GM18951 (cell line): ENCODE results near the gene TENT4A.

Experiments
- POLR2A ChIP-seq: IDR thresholded peaks from 4 replicates; pipeline ENCODE4 v1.6.1; 2011; ENCODE audit warnings: mild to moderate bottlenecking; ENCODE audit not compliant: insufficient read length, insufficient read depth; ENCODE audit errors: extremely low read depth
- in situ Hi-C: fragments of 300-500 bp; cut with MboI; formaldehyde crosslinking; loops from one replicate; pipeline ENCODE4 v1.12.0; 2022; ENCODE audit warnings: low sequenced_read_pairs, mixed read lengths, inconsistent platforms; ENCODE audit not compliant: unreplicated experiment

The TENT4A gene

DNA sequence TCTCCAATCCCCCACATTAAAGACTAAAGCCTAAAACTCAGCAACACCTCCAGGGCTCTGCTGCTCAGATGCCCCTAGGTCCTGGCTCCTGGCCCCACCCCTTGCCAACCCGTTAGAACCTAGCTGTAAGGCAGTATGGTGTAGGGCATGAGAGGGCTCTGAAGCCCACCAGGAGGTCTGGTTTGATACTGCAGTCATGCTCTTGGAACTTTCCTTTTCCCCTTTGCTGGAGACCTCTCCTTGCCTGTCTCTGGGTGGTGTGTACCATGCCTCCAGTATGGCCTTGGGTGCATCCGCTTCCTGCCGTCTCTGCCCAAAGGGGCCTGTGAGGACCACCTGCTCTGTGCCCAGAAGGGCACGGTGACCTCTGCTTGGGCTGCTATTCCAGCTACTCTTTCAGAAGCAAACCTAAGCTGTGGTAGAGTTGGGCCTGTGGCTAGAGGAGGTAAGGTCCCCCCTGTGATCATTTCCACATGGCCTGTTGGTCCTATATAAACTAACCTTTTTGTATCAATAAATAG, 3.5 kb downstream of the TENT4A start:
- no peak for TF ChIP-seq POLR2A
- in situ Hi-C loops: loop anchor here (10.0 kb wide), 1 partner anchor 92 kb away; no protein-coding TSS in a partner anchor

DNA sequence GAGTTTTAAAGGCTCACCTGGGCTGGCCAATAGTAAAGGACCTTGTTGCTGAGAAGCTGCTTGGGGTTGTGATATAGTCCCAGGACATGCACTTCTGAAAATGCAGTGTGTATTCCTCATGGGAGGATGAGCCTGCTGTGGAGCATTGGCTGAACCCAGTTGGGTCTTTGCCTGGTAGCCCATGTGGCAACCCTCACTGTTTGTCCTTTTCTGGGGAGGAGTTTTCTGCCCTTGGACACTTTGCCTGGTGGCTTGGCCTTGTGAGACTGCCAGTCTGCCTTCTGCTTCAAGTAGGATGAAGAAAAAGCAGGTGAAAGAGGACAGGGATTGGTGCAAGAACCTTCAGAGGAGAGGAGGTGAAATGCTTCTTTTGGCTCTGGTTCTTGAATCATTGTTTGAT, 4.0 kb downstream of the TENT4A start:
- in situ Hi-C loops: loop anchor here (10.0 kb wide), 1 partner anchor 92 kb away; no protein-coding TSS in a partner anchor
- TF ChIP-seq POLR2A: no peak

GRCh38 chr5:6717687-6718086, 4.5 kb downstream of the TENT4A start:
- in situ Hi-C loops: loop anchor here (10.0 kb wide), 1 partner anchor 93 kb away; no protein-coding TSS in a partner anchor
- TF ChIP-seq POLR2A: no peak

- in situ Hi-C loops: loop anchor here (10.0 kb wide), 1 partner anchor 93 kb away; no protein-coding TSS in a partner anchor
- TF ChIP-seq POLR2A: no peak
Observed at GRCh38 chr5:6718161-6718681, 5.0 kb downstream of the TENT4A start.

DNA sequence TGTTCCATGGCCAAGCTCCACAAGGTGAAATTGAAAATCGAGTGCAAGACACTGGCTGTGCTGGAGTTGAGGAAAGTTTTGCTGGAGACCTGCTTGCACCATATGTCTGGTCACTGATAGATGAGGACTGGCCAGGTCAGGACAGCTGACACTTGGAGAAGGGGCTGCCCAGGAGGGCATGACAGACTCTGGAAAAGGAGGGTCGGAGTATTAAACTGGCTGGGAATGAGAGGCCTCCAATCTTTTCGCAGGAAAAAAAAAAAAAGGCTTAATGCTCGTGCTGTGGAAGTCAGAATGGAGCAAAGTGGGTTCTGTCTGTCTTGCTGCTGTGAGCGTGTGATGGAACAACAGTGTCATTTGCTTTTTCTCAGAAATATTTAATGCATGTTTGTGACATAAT, 5.5 kb downstream of the TENT4A start:
- in situ Hi-C loops: loop anchor here (10.0 kb wide), 1 partner anchor 94 kb away; no protein-coding TSS in a partner anchor
- TF ChIP-seq POLR2A: no peak

DNA sequence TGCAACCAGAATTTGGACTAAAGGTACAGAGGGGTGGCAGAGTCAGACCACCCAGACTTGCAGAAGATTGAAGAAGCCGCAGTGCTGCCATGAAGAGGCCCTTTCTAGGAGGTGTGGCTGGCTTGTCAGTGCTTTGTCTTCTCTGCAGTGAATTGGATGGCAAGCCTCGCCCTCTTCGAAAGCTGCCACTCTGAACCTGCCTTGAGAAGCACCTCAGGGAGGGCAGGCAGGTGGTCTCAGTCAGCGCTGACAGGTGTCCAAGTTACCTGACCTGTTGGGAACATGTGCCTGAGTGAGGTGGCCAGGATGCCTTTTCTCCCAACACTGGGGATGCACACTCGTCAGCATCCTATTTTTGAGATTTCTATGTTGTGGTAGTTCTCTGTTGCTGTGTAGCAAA, 6.2 kb downstream of the TENT4A start:
- no peak for TF ChIP-seq POLR2A
- in situ Hi-C loops: loop anchor here (10.0 kb wide), 1 partner anchor 95 kb away; no protein-coding TSS in a partner anchor

- no peak for TF ChIP-seq POLR2A
- in situ Hi-C loops: loop anchor here (10.0 kb wide), 1 partner anchor 95 kb away; no protein-coding TSS in a partner anchor
Observed at GRCh38 chr5:6719896-6720560, 6.8 kb downstream of the TENT4A start.

DNA sequence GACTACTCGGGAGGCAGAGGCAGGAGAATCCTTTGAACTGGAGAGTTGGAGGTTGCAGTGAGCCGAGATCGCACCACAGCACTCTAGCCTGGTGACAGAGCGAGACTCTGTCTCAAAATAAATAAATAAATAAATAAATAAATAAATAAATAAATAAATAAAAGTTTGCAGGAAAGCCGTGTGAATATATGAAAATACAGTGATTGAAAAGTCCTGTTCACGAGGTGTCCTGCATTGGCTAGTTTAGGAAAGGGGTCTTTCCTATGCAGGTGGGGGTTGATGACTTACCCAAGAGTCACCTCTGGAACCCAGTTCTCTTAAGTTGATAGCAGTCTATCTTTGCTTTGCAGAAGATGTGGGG, 7.3 kb downstream of the TENT4A start:
- no peak for TF ChIP-seq POLR2A
- in situ Hi-C loops: no loop called here

GRCh38 chr5:6721442-6721841, 8.2 kb downstream of the TENT4A start:
- no peak for TF ChIP-seq POLR2A

DNA sequence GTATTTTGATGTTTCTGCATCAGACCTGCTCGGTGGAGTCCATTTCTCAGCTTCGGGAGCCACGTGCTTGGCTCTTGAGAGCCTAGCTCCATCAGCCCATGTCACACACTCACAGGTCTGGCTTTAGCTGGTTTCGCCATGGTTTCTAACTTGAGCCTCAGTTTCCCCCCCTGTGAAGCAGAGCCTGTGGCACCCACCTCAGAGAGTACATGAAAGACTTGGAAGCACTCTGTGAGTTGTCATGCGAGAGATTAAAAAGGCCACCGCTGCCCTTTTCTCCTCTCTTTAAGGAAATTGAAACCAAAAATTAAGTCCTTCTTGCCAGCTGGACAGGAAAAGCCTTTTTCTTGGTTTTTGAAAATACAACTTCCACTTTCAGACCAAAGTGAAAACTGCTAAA, 8.8 kb downstream of the TENT4A start:
- no peak for TF ChIP-seq POLR2A
- in situ Hi-C loops: no loop called here

More at GRCh38 chr5:6721442-6721841, 8.2 kb downstream of the TENT4A start:
- in situ Hi-C loops: no loop called here

DNA sequence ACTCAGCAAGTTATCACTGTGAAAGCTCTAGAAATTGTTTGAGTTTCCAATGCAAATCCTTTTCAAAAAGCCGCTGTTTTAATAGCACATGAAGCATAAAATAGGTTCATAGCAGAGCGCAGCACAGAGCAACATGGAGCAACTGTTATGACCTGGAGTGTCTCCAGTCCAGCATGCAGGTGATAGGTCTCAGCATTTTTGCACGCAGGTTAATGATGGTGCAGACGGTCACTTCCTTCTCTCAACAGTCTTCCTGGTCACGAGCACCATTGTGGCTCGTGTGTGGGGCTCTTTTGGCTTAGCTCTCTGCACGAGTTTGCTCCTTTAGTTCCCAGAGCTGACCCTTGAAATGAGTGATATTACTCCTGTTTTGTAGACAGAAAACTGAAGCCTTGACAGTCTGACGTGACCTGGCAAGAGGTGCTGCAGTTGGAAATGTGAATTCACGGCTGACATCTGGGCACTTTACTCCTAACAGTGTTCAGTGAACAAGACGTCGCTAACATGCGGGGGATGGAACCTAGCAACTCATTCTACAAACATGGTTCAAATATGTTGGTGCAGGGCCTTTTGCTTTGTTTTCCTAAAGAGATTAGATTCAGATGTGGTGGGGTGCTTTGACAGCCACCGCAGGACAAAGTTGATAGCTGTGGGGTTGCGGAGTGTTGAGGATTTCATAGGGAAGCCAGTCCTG, 10.0 kb downstream of the TENT4A start:
- in situ Hi-C loops: no loop called here
- TF ChIP-seq POLR2A: no peak

- TF ChIP-seq POLR2A: no peak
- in situ Hi-C loops: no loop called here
Observed at GRCh38 chr5:6723816-6724300, 10.6 kb downstream of the TENT4A start.

- no peak for TF ChIP-seq POLR2A
- in situ Hi-C loops: no loop called here
Observed at GRCh38 chr5:6724321-6724929, 11.2 kb downstream of the TENT4A start.

GRCh38 chr5:6725421-6725820, 12.2 kb downstream of the TENT4A start:
- in situ Hi-C loops: loop anchor here (25.0 kb wide), 1 partner anchor 1238 kb away; no protein-coding TSS in a partner anchor
- no peak for TF ChIP-seq POLR2A
